ENCODE results near the gene ZFAND4.
"Not testable (repeated sequence)": the region's sequence is repeated elsewhere in the genome, so short reads cannot be mapped to it uniquely, and the experiment has no call there.

ZFAND4 gene

GRCh38 chr10:45586028-45586824 is 86.3 kb downstream of the ZFAND4 start:
- no peak for DNase-seq

- DNase-seq: no peak
Measured at GRCh38 chr10:45585131-45585530, 87.4 kb downstream of the ZFAND4 start.

- DNase-seq: no peak
Measured at GRCh38 chr10:45582386-45582781, 90.2 kb downstream of the ZFAND4 start.

- no peak for DNase-seq
Measured at GRCh38 chr10:45581582-45582385, 90.8 kb downstream of the ZFAND4 start.

GRCh38 chr10:45581216-45581549 is 91.4 kb downstream of the ZFAND4 start:
- no peak for DNase-seq

GRCh38 chr10:45580371-45581215 is 92.0 kb downstream of the ZFAND4 start:
- DNase-seq: peak; percentile 26

- DNase-seq: no peak
Measured at GRCh38 chr10:45578384-45578971, 94.1 kb downstream of the ZFAND4 start.

GRCh38 chr10:45575966-45576597 is 96.5 kb downstream of the ZFAND4 start:
- DNase-seq: no peak

- not testable (repeated sequence) for DNase-seq
Measured at GRCh38 chr10:45575032-45575761, 97.4 kb downstream of the ZFAND4 start.

GRCh38 chr10:45569471-45569870 is 103.1 kb downstream of the ZFAND4 start:
- no peak for DNase-seq

GRCh38 chr10:45566415-45566814 is 106.2 kb downstream of the ZFAND4 start:
- DNase-seq: no peak
